ENCODE data around the gene TMPRSS9. TPM values are rescaled to one million over a fixed set of nuclear protein-coding genes. Genes with fewer than 3 reads are reported as not detected.

The TMPRSS9 gene
- total RNA-seq, 1 donor from 2014 or later: not detected

DNA sequence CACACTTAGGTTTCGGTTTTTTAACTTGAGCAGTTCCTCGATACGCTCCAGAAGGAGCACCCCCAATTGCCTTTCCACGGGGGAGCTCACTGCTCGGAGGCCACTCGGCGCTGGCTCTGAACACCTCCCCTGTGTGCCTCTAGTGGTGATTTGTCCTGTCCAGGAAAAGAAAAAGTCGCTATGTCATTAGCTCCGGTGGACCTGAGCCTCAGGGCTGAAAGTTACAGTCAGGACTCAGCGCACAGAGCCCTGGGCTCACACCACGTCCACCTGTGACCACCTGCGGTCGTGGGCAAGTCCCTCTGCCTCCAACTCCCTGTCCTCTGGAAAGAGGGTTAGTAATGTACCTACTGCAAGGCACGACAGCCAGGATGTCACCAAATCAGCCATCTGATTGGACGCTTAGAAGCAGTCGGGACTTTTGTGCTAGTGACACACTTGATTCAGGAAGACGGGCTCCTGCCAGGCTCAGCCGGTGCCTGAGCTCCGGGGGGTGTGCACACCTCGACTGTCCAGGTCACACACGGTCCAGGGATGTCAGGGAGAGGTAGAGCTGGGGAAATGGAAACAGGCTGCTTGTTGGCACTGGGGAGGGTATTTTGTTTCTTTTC lies 3.9 kb upstream of the TMPRSS9 start:
- intact Hi-C loops (cut with DNase I): no loop called here
- Histone ChIP-seq H3K4me1 (no peaks in the 10 kb centered on the region), H3K9me3 (no peaks in the 10 kb centered on the region), H3K4me3 (no peak overlapping the region), H3K36me3 (peaks cover 0 to 18% of the 10 kb centered on the region in 2 donors), H3K27ac (no peak overlapping the region), H3K27me3 (no peaks in the 10 kb centered on the region)
- TF ChIP-seq, protein P1, sequence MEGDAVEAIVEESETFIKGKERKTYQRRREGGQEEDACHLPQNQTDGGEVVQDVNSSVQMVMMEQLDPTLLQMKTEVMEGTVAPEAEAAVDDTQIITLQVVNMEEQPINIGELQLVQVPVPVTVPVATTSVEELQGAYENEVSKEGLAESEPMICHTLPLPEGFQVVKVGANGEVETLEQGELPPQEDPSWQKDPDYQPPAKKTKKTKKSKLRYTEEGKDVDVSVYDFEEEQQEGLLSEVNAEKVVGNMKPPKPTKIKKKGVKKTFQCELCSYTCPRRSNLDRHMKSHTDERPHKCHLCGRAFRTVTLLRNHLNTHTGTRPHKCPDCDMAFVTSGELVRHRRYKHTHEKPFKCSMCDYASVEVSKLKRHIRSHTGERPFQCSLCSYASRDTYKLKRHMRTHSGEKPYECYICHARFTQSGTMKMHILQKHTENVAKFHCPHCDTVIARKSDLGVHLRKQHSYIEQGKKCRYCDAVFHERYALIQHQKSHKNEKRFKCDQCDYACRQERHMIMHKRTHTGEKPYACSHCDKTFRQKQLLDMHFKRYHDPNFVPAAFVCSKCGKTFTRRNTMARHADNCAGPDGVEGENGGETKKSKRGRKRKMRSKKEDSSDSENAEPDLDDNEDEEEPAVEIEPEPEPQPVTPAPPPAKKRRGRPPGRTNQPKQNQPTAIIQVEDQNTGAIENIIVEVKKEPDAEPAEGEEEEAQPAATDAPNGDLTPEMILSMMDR (IDR thresholded peaks at IDR 0.05): no peak
- TF ChIP-seq POLR2AphosphoS5 (IDR thresholded peaks at IDR 0.05; ENCODE audit: insufficient read depth in 1 of 2, low read depth in 1 of 2): no peak
- no peak for TF ChIP-seq POLR2A (IDR thresholded peaks at IDR 0.05)
- no peak for DNase-seq (ENCODE audit: extremely low spot score in 2 of 2)

GRCh38 chr19:2357279-2358206 lies 2.5 kb upstream of the TMPRSS9 start:
- DNase-seq (ENCODE audit: extremely low spot score in 2 of 2): no peak
- TF ChIP-seq POLR2AphosphoS5 (IDR thresholded peaks at IDR 0.05; ENCODE audit: insufficient read depth in 1 of 2, low read depth in 1 of 2): no peak
- TF ChIP-seq, protein P1 (IDR thresholded peaks at IDR 0.05): no peak
- no peak for TF ChIP-seq POLR2A (IDR thresholded peaks at IDR 0.05)
- Histone ChIP-seq H3K36me3 (peaks cover 0 to 18% of the 10 kb centered on the region in 2 donors), H3K27me3 (no peaks in the 10 kb centered on the region), H3K4me3 (no peak overlapping the region), H3K27ac (no peak overlapping the region), H3K9me3 (no peaks in the 10 kb centered on the region), H3K4me1 (no peaks in the 10 kb centered on the region)
- intact Hi-C loops (cut with DNase I): no loop called here

DNA sequence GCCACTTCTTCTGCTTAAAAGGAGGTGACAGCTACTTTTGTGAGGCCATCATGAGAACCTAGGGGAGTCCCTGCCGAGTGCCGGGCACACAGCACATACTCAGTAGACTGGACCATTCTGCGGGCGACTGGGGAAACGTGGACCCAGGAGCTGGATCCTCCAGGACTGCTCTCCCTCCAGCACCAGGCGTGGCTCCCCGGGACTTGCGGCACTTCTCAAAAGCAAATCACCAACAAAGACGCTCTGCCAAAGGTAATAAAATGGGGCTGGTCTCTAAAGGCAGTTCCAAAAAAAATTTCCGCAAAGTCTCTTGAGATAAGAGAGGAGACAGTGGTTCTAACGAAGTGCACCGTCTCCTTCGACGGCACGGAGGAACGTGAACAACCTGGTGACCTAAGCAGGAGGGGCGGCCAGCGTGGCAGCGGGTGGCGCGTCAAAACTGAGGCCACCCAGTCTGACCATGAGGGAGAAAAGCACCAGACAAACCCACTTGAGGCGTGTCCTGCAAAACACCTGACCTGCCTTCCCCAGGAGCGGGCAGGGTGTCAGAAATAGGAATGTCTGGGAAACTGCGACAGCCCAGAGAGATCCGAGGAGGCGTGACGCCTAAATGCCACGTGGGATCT lies 1.4 kb upstream of the TMPRSS9 start:
- intact Hi-C loops (cut with DNase I): no loop called here
- no peak for DNase-seq (ENCODE audit: extremely low spot score in 2 of 2)
- TF ChIP-seq POLR2A (IDR thresholded peaks at IDR 0.05): no peak
- TF ChIP-seq, protein P1 (IDR thresholded peaks at IDR 0.05): no peak
- no peak for TF ChIP-seq POLR2AphosphoS5 (IDR thresholded peaks at IDR 0.05; ENCODE audit: insufficient read depth in 1 of 2, low read depth in 1 of 2)
- no peak overlapping the region for H3K27ac ChIP-seq
- no peaks in the 10 kb centered on the region for H3K4me1 ChIP-seq
- H3K36me3 ChIP-seq: peaks cover 0 to 10% of the 10 kb centered on the region in 2 donors
- H3K4me3 ChIP-seq: no peak overlapping the region
- H3K9me3 ChIP-seq: no peaks in the 10 kb centered on the region
- no peaks in the 10 kb centered on the region for H3K27me3 ChIP-seq

DNA sequence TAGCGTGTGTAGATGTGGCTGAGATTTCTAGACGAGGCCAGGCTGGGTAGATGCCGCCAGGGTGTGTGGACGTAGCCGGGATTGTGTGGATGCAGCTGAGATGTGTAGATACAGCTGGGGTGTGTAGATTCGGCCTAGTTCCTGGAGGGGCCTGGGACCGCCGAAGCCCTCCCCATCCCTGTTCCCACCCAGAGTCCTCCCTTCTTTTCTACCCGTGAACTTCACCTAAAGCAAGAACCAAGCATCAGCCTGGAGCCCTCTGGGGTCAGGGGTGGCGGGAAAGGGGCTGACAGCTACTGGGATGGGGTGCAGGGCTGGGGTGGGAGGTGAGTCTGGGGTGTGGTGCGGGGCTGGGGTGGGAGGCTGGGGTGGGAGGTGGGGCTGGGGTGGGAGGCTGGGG lies 768 bp downstream of the TMPRSS9 start:
- intact Hi-C loops (cut with DNase I): no loop called here
- Histone ChIP-seq H3K36me3 (no peaks in the 10 kb centered on the region), H3K9me3 (no peaks in the 10 kb centered on the region), H3K27ac (no peak overlapping the region), H3K4me1 (no peaks in the 10 kb centered on the region), H3K4me3 (no peak overlapping the region), H3K27me3 (no peaks in the 10 kb centered on the region)
- no peak for TF ChIP-seq POLR2A (IDR thresholded peaks at IDR 0.05)
- TF ChIP-seq, protein P1 (IDR thresholded peaks at IDR 0.05): no peak
- no peak for TF ChIP-seq POLR2AphosphoS5 (IDR thresholded peaks at IDR 0.05; ENCODE audit: insufficient read depth in 1 of 2, low read depth in 1 of 2)
- DNase-seq (ENCODE audit: extremely low spot score in 2 of 2): no peak
